Activated naive CD4-positive, alpha-beta T cell (primary cell): ENCODE measurements around the gene ZNF469.

ENCODE experiments used
- DNase-seq, 4 experiments: peaks; one replicate each; lab custom pipeline; 2025; lab: John Stamatoyannopoulos, UW

Gene ZNF469

GRCh38 chr16:88376835-88377726 lies 5.7 kb upstream of the ZNF469 start:
- no peak for DNase-seq

- DNase-seq: no peak
Observed at GRCh38 chr16:88377961-88378360, 4.8 kb upstream of the ZNF469 start.

- DNase-seq: no peak
Observed at GRCh38 chr16:88378401-88378800, 4.4 kb upstream of the ZNF469 start.

GRCh38 chr16:88378836-88379693 lies 3.7 kb upstream of the ZNF469 start:
- DNase-seq: no peak

GRCh38 chr16:88379694-88380040 lies 3.1 kb upstream of the ZNF469 start:
- no peak for DNase-seq

DNA sequence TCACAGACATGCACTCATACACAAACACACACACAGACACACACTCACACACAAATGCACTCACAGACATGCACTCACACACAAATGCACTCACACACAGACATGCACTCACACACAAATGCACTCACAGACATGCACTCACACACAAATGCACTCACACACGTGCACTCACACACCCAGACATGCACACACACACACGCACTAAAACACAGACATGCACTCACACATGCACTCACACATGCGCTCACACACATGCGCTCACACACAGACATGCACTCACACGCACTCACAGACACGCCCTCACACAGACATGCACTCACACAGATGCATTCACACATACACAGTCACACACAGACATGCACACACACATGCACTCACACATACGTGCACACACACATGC lies 2.7 kb upstream of the ZNF469 start:
- DNase-seq: no peak

DNA sequence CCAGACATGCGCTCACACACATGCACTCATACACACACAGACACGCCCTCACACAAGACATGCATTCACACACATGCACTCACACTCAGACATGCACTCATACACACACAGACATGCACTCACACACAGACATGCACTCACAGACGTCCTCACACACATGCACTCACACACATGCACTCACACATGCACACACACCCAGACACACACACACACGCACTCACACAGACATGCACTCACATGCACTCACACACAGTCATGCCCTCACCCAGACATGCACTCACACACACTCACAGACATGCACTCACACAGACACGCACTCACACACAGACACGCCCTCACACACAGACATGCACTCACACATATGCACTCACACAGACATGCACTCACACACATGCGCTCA lies 2.1 kb upstream of the ZNF469 start:
- DNase-seq: no peak

DNA sequence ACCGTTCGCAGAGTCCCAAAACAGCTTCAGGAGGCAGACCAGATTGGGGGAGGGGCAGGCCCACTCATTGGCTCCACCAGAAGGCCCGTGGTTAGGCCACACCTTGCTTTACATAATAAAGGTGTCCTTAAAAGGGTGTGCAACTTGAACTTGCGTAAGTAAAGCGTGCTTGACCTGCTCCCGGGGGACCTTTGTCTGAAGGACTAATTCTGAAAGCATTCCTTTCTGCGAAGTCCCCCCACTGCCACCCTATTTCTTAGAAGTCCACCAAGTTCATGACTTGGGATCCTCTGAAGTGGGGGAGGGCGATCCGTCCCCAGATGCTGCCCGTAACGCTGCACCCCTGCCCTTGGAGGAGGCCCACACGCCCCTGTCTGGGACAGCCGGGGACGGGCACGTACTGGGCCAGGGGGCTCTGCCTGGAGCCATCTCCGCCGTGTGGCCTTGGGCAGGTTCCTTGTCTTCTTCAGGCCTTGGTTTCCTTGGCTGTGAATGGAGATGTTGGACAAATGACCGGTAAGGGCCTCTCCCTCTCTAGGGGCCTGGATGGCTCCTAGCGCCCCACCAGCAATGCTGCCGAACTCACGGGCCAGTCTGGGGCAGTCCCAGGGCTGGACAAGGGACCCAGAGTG lies 823 bp upstream of the ZNF469 start:
- no peak for DNase-seq

GRCh38 chr16:88383401-88384221 lies 852 bp downstream of the ZNF469 start:
- no peak for DNase-seq

GRCh38 chr16:88384222-88385111 lies 1.7 kb downstream of the ZNF469 start:
- no peak for DNase-seq

GRCh38 chr16:88385112-88385594 lies 2.4 kb downstream of the ZNF469 start:
- no peak for DNase-seq

- DNase-seq: no peak
Observed at GRCh38 chr16:88385831-88386815, 3.4 kb downstream of the ZNF469 start.

DNA sequence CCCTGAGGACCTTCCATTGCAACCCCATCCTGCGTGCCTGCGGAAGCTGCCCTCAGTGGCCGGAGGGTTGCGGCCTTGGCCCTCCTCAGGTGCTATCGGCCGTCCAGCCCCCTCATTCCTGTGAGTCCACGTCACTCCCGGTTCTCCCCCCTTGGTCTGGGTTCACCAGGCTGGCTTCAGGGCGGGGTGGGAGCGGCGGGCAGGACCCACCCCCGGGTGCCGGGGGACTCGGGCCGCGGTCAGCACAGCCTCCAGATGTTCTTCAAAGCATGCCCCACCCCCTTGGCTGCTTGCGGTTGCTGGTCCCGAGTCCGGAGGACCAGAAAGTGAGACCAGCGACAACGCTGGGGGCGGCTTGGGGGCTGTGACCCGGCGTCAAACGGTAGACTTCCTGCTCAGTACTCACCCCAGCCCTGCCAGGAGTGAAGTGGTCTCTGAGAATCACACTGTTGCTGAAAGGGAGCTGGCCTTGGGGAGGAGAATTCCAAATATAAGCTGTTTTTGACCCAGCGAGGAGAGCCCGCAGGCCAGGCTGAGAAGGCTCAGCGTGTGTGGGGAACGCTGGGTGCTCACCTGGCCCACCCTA lies 4.5 kb downstream of the ZNF469 start:
- no peak for DNase-seq

- no peak for DNase-seq
Observed at GRCh38 chr16:88387941-88388627, 5.3 kb downstream of the ZNF469 start.

DNA sequence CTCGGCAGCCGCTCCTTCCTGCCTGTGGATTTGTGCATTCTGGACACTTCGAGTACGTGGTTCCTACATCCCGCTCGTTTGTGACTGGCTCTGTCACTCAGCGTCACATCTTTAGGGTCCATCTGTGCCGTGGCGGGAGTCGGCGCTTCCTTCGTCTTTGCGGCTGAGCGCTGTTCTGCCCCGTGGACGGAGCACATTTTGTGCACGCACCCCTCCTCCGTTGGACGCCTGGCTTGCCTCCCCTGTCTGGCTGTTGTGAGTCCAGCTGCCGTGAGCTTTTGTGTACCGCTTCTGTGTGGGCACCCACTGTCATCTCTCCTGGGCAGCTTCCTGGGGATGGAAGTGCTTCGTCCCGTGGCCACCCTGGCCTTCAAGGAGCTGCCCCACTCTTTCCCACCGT lies 6.4 kb downstream of the ZNF469 start:
- DNase-seq: no peak

GRCh38 chr16:88389621-88390160 lies 6.9 kb downstream of the ZNF469 start:
- no peak for DNase-seq

- DNase-seq: no peak
Observed at GRCh38 chr16:88390265-88390664, 7.5 kb downstream of the ZNF469 start.

GRCh38 chr16:88390735-88391134 lies 8.0 kb downstream of the ZNF469 start:
- no peak for DNase-seq
